IMR-90 (cell line): ENCODE measurements around the gene METTL2B.
"Not testable (repeated sequence)": the region's sequence is repeated elsewhere in the genome, so short reads cannot be mapped to it uniquely, and the experiment has no call there.

Experiments used
- CEBPB ChIP-seq: IDR thresholded peaks from 2 replicates; pipeline ENCODE4 v1.6.1; 2012; ENCODE audit warnings: low read depth, low read length, improper control_type of control experiment
- ELK1 ChIP-seq: fragments of 150-350 bp; IDR thresholded peaks from 2 replicates; pipeline ENCODE4 v1.6.1; 2016; ENCODE audit warnings: low read depth, mild to moderate bottlenecking, low read length, moderate library complexity, borderline replicate concordance
- RAD21 ChIP-seq: IDR thresholded peaks from 2 replicates; pipeline ENCODE4 v1.6.1; 2012; ENCODE audit warnings: low read length, improper control_type of control experiment
- TF ChIP-seq, protein P1 (sequence below): conservative IDR thresholded peaks from 2 replicates; pipeline ENCODE4 v1.5.1; 2012; ENCODE audit warnings: mild to moderate bottlenecking, low read depth, low read length, improper control_type of control experiment

DNA sequence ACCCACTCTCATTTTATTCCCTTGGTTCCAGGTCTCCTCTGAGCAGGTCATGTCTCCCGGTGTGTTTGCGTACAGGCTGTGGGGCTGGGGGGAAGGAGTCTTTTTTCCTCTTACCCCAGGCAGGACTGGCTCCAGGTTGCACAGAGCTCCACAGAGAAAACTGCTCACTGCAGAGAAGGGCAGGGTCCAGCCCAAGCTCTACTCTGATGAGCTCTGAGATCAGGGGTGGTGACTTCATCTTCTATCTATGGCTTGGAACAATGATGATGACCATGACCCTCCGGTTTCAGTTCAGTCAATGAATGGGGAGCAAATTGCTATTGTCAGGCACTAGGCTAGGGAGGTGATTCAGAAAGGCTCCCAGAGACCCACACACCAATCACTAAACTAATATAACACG is 49.0 kb downstream of the METTL2B start:
- TF ChIP-seq RAD21, ELK1, CEBPB: not testable (repeated sequence)
- TF ChIP-seq, protein P1, sequence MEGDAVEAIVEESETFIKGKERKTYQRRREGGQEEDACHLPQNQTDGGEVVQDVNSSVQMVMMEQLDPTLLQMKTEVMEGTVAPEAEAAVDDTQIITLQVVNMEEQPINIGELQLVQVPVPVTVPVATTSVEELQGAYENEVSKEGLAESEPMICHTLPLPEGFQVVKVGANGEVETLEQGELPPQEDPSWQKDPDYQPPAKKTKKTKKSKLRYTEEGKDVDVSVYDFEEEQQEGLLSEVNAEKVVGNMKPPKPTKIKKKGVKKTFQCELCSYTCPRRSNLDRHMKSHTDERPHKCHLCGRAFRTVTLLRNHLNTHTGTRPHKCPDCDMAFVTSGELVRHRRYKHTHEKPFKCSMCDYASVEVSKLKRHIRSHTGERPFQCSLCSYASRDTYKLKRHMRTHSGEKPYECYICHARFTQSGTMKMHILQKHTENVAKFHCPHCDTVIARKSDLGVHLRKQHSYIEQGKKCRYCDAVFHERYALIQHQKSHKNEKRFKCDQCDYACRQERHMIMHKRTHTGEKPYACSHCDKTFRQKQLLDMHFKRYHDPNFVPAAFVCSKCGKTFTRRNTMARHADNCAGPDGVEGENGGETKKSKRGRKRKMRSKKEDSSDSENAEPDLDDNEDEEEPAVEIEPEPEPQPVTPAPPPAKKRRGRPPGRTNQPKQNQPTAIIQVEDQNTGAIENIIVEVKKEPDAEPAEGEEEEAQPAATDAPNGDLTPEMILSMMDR, result not testable (repeated sequence)
